ENCODE results near the gene ABO. TPM values are rescaled to one million over a fixed set of nuclear protein-coding genes. Genes with fewer than 3 reads are reported as not detected.
"Not testable (repeated sequence)": the region's sequence is repeated elsewhere in the genome, so short reads cannot be mapped to it uniquely, and the experiment has no call there.

The ABO gene
- total RNA-seq, 2 donors from 2014 or later, result 0.14 to 0.21 TPM

- H3K27me3 ChIP-seq (replicated peaks; ENCODE audit: insufficient read depth), result no peaks in the 10 kb centered on the region
- peaks cover 5% of the 10 kb centered on the region for H3K9me3 ChIP-seq
- no peak overlapping the region for H3K4me3 ChIP-seq
- TF ChIP-seq CTCF (IDR thresholded peaks at IDR 0.05), result no peak
- no peak for DNase-seq (ENCODE audit: low spot score)
- H3K36me3 ChIP-seq, result no peaks in the 10 kb centered on the region
- no peak for ATAC-seq (ENCODE audit: insufficient number of reproducible peaks, low FRiP score, low read depth)
- H3K4me1 ChIP-seq (ENCODE audit: control insufficient read depth in 1 of 2, low read depth in 2 of 2), result no peaks in the 10 kb centered on the region
- H3K27ac ChIP-seq, result no peak overlapping the region
Measured at GRCh38 chr9:133286523-133286922, 11.5 kb upstream of the ABO start.

GRCh38 chr9:133285252-133285775, 10.3 kb upstream of the ABO start:
- no peaks in the 10 kb centered on the region for H3K27me3 ChIP-seq (replicated peaks; ENCODE audit: insufficient read depth)
- ATAC-seq (ENCODE audit: insufficient number of reproducible peaks, low FRiP score, low read depth) (no peak), DNase-seq (ENCODE audit: low spot score) (no peak)
- no peaks in the 10 kb centered on the region for H3K36me3 ChIP-seq
- no peaks in the 10 kb centered on the region for H3K4me1 ChIP-seq (ENCODE audit: control insufficient read depth in 1 of 2, low read depth in 2 of 2)
- no peak for TF ChIP-seq CTCF (IDR thresholded peaks at IDR 0.05)
- no peak overlapping the region for H3K27ac ChIP-seq
- no peaks in the 10 kb centered on the region for H3K9me3 ChIP-seq
- no peak overlapping the region for H3K4me3 ChIP-seq

- Histone ChIP-seq H3K27me3 (replicated peaks; ENCODE audit: insufficient read depth) (no peaks in the 10 kb centered on the region), H3K9me3 (no peaks in the 10 kb centered on the region), H3K36me3 (no peaks in the 10 kb centered on the region), H3K4me3 (no peak overlapping the region), H3K4me1 (ENCODE audit: control insufficient read depth in 1 of 2, low read depth in 2 of 2) (no peaks in the 10 kb centered on the region), H3K27ac (no peak overlapping the region)
- DNase-seq (ENCODE audit: low spot score), result no peak
- ATAC-seq (ENCODE audit: insufficient number of reproducible peaks, low FRiP score, low read depth), result no peak
- TF ChIP-seq CTCF (IDR thresholded peaks at IDR 0.05), result no peak
Measured at GRCh38 chr9:133284362-133284761, 9.4 kb upstream of the ABO start.

GRCh38 chr9:133283255-133284032, 8.4 kb upstream of the ABO start:
- not testable (repeated sequence) for H3K4me1 ChIP-seq (ENCODE audit: control insufficient read depth in 1 of 2, low read depth in 2 of 2); ATAC-seq (ENCODE audit: insufficient number of reproducible peaks, low FRiP score, low read depth); H3K36me3 ChIP-seq; H3K27ac ChIP-seq; H3K9me3 ChIP-seq; DNase-seq (ENCODE audit: low spot score); H3K27me3 ChIP-seq (replicated peaks; ENCODE audit: insufficient read depth); H3K4me3 ChIP-seq

- no peaks in the 10 kb centered on the region for H3K27me3 ChIP-seq (replicated peaks; ENCODE audit: insufficient read depth)
- no peaks in the 10 kb centered on the region for H3K36me3 ChIP-seq
- no peak for DNase-seq (ENCODE audit: low spot score)
- no peak for ATAC-seq (ENCODE audit: insufficient number of reproducible peaks, low FRiP score, low read depth)
- no peaks in the 10 kb centered on the region for H3K9me3 ChIP-seq
- TF ChIP-seq CTCF (IDR thresholded peaks at IDR 0.05), result no peak
- no peak overlapping the region for H3K4me3 ChIP-seq
- no peak overlapping the region for H3K27ac ChIP-seq
- no peaks in the 10 kb centered on the region for H3K4me1 ChIP-seq (ENCODE audit: control insufficient read depth in 1 of 2, low read depth in 2 of 2)
Measured at GRCh38 chr9:133282464-133283238, 7.7 kb upstream of the ABO start.
